Liver (tissue), 3 donors: Measurements from ENCODE around the gene CCT5.

Experiments
- CTCF ChIP-seq: fragments of 150-350 bp; IDR thresholded peaks from 2 replicates; pipeline ENCODE4 v1.5.1; 2017; ENCODE audit warnings: improper control_type of control experiment, low read depth, low read length; ENCODE audit not compliant: missing input control
- HNF4A ChIP-seq, 2 donors: conservative IDR thresholded peaks; 2 replicates each; pipeline ENCODE4 v1.6.1; 2016; ENCODE audit warnings: antibody characterized with exemption in 2 of 2, mild to moderate bottlenecking in 2 of 2
- JUND ChIP-seq, 2 donors: IDR thresholded peaks; 2 replicates each; pipeline ENCODE4 v1.6.1; 2016; ENCODE audit warnings: antibody characterized with exemption in 2 of 2
- RAD21 ChIP-seq, 2 donors: IDR thresholded peaks; 2 replicates each; pipeline ENCODE4 v1.6.1; 2016; ENCODE audit warnings: antibody characterized with exemption in 2 of 2, mild to moderate bottlenecking in 2 of 2
- RXRA ChIP-seq, 2 donors: IDR thresholded peaks; 2 replicates each; pipeline ENCODE4 v1.6.1; 2017 to 2018; ENCODE audit warnings: antibody characterized with exemption in 2 of 2, mild to moderate bottlenecking in 1 of 2
- SP1 ChIP-seq: IDR thresholded peaks from 2 replicates; pipeline ENCODE4 v1.6.1; 2018; ENCODE audit warnings: antibody characterized with exemption, mild to moderate bottlenecking
- TAF1 ChIP-seq: conservative IDR thresholded peaks from 2 replicates; pipeline ENCODE4 v1.6.1; 2016; ENCODE audit warnings: antibody characterized with exemption, mild to moderate bottlenecking
- TF ChIP-seq, protein P1 (sequence below): IDR thresholded peaks from 2 replicates; pipeline ENCODE4 v1.6.1; 2016; ENCODE audit warnings: antibody characterized with exemption, mild to moderate bottlenecking
- TF ChIP-seq, protein P2 (sequence below): IDR thresholded peaks from 2 replicates; pipeline ENCODE4 v1.6.1; 2016; ENCODE audit warnings: antibody characterized with exemption
- TF ChIP-seq, protein P3 (sequence below): IDR thresholded peaks from 2 replicates; pipeline ENCODE4 v1.6.1; 2016; ENCODE audit warnings: antibody characterized with exemption
- donor health status: healthy.
- donor health status: healthy.

- TF ChIP-seq SP1: no peak
- TF ChIP-seq, protein P1, sequence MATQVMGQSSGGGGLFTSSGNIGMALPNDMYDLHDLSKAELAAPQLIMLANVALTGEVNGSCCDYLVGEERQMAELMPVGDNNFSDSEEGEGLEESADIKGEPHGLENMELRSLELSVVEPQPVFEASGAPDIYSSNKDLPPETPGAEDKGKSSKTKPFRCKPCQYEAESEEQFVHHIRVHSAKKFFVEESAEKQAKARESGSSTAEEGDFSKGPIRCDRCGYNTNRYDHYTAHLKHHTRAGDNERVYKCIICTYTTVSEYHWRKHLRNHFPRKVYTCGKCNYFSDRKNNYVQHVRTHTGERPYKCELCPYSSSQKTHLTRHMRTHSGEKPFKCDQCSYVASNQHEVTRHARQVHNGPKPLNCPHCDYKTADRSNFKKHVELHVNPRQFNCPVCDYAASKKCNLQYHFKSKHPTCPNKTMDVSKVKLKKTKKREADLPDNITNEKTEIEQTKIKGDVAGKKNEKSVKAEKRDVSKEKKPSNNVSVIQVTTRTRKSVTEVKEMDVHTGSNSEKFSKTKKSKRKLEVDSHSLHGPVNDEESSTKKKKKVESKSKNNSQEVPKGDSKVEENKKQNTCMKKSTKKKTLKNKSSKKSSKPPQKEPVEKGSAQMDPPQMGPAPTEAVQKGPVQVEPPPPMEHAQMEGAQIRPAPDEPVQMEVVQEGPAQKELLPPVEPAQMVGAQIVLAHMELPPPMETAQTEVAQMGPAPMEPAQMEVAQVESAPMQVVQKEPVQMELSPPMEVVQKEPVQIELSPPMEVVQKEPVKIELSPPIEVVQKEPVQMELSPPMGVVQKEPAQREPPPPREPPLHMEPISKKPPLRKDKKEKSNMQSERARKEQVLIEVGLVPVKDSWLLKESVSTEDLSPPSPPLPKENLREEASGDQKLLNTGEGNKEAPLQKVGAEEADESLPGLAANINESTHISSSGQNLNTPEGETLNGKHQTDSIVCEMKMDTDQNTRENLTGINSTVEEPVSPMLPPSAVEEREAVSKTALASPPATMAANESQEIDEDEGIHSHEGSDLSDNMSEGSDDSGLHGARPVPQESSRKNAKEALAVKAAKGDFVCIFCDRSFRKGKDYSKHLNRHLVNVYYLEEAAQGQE: no peak
- TF ChIP-seq CTCF: no peak
- no peak for TF ChIP-seq TAF1
- TF ChIP-seq RAD21 (IDR thresholded peaks at IDR 0.05): no peak
- TF ChIP-seq, protein P2, sequence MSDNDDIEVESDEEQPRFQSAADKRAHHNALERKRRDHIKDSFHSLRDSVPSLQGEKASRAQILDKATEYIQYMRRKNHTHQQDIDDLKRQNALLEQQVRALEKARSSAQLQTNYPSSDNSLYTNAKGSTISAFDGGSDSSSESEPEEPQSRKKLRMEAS: no peak
- TF ChIP-seq, protein P3, sequence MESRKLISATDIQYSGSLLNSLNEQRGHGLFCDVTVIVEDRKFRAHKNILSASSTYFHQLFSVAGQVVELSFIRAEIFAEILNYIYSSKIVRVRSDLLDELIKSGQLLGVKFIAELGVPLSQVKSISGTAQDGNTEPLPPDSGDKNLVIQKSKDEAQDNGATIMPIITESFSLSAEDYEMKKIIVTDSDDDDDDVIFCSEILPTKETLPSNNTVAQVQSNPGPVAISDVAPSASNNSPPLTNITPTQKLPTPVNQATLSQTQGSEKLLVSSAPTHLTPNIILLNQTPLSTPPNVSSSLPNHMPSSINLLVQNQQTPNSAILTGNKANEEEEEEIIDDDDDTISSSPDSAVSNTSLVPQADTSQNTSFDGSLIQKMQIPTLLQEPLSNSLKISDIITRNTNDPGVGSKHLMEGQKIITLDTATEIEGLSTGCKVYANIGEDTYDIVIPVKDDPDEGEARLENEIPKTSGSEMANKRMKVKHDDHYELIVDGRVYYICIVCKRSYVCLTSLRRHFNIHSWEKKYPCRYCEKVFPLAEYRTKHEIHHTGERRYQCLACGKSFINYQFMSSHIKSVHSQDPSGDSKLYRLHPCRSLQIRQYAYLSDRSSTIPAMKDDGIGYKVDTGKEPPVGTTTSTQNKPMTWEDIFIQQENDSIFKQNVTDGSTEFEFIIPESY: no peak
- TF ChIP-seq HNF4A (conservative IDR thresholded peaks at IDR 0.05): no peak
- no peak for TF ChIP-seq RXRA (IDR thresholded peaks at IDR 0.05)
- TF ChIP-seq JUND (IDR thresholded peaks at IDR 0.05): no peak
These were observed 17.7 kb upstream of the CCT5 start for GRCh38 chr5:10232386-10232785.
